ENCODE measurements around the gene AMN.

AMN gene

DNA sequence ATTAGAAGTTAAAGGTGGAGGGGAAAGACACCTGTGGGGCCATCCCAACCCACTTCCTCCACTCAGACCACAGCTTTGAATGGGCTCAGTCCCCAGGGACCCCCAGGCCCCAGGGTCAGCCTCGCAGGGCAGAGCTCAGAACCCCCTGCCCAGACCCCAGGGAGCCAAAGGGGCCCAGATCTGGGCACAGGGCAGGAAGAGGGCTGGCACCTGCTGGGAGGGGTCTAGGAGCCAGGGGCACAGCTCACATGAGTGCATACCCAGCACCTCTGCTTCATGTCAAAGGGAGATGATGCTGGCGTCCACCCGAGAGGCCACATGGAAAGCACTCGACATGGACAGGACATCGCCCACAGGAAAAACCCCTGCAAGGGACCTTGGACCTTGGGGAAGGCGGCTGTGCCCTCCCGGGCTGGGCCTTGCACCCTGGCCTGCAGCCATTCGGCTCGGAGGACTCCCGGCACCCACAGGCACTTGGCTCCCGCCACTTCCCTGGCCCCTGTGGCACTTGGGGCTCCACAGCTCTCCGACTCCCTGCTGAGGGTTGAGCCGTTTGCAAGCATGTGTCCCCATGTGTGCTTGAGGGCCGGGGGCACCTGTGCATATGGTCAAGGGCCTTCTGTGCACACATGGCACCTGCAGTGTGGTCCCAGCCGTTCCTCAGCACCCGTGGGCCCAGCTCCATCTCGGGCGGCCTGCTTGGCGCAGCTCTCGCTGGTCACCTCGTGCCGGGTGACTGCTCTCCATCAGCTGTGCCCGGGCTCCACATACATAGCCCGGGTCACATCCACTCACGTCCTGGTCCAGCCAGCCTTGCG lies 7.8 kb upstream of the AMN start:
- DNase-seq (ENCODE audit: low read depth) = no peak
- H3K4me3 ChIP-seq (ENCODE audit: low read length) = no peak overlapping the region
- TF ChIP-seq, protein P1, sequence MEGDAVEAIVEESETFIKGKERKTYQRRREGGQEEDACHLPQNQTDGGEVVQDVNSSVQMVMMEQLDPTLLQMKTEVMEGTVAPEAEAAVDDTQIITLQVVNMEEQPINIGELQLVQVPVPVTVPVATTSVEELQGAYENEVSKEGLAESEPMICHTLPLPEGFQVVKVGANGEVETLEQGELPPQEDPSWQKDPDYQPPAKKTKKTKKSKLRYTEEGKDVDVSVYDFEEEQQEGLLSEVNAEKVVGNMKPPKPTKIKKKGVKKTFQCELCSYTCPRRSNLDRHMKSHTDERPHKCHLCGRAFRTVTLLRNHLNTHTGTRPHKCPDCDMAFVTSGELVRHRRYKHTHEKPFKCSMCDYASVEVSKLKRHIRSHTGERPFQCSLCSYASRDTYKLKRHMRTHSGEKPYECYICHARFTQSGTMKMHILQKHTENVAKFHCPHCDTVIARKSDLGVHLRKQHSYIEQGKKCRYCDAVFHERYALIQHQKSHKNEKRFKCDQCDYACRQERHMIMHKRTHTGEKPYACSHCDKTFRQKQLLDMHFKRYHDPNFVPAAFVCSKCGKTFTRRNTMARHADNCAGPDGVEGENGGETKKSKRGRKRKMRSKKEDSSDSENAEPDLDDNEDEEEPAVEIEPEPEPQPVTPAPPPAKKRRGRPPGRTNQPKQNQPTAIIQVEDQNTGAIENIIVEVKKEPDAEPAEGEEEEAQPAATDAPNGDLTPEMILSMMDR (conservative IDR thresholded peaks at IDR 0.05; ENCODE audit: low read depth, low read length) = no peak

DNA sequence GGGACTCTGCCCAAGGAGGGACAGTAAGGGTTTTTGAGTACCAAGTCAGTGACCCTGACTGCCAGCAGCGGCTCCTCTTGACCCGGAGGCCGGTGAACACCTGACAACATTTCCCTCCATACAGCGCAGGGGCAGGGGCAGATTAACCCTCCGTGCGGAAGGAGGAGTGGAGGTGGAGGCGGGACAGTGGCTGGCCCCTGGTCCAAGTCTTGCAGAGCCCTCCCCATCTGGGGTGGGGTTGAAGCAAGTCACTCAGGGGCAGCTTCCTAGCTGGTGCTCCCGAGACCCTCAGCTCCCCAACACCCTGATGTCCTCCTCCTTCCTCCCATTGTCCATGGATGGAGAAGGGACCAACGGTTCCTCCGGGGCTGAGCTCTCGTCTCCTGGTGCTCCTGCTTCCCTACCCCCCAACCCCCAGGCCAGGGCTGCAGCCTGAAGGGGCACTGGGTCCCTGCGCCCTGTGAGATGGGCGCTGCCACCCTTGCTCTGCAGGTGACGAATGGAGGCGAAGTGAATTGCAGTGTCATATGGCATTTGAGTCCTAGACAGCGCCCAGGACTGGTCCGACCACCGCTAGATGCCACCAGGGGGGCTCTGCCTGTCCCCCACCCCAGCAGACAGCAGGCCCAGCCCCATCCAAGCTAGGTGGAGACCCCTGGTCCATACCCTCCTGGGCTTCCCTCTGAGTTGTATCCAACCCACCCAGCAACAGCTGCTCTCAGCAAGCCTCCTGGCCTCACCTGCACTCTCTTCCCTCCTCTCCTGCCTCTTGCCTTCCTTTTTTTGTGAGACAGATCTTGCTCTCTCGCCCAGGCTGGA lies 7.0 kb upstream of the AMN start:
- H3K4me3 ChIP-seq (ENCODE audit: low read length) = no peak overlapping the region
- TF ChIP-seq, protein P1 (conservative IDR thresholded peaks at IDR 0.05; ENCODE audit: low read depth, low read length) = no peak
- DNase-seq (ENCODE audit: low read depth) = no peak

DNA sequence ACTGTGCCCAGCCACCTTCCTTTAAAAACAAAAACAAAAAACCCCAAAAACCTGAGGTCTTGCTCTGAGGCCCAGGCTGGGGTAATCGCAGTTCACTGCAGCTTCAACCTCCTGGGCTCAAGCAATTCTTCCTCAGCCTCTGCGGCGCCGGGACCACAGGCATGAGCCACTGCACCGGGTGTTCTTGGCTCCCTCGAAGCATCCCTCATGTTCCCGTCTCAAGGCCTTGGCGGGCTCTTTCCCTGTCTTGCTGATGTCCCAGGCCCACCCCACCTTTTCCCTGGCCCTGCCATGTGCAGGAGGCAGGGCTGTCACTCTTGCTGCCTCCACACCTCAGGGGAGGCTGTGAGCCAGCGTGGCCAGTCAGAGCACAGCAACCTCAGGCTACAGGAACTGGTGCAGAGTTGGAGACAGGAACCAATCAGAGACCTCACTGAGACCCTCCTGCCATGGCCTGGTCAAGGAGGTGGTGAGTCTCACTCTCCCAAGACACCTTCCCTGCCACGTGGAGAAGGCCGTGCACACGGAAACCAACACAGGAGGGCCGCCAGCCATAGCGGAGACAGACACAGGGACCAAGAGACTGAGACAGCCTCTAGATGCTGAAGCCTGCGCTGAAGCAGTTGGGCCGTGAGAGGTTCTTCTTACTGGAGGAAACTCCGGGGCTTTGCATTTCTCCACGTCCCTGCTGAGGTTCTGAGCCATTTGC lies 6.0 kb upstream of the AMN start:
- TF ChIP-seq, protein P1 (conservative IDR thresholded peaks at IDR 0.05; ENCODE audit: low read depth, low read length) = no peak
- DNase-seq (ENCODE audit: low read depth) = no peak
- no peak overlapping the region for H3K4me3 ChIP-seq (ENCODE audit: low read length)

DNA sequence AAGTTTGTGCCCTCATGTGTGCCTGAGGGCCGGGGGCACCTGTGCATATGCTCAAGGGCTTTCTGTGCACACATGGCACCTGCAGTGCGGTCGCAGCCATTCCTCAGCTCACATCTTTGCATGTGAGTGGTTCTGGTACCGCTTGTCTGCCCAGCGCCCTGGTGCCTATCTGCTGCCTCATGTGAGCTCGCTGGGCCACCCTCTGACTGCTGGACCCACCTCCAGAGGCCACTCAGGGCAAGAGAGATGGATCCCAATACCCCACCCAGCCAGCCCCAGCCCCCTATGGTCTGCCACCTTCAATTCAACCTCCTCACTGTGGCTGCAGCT lies 5.4 kb upstream of the AMN start:
- TF ChIP-seq, protein P1 (conservative IDR thresholded peaks at IDR 0.05; ENCODE audit: low read depth, low read length) = no peak
- DNase-seq (ENCODE audit: low read depth) = no peak
- no peak overlapping the region for H3K4me3 ChIP-seq (ENCODE audit: low read length)

DNA sequence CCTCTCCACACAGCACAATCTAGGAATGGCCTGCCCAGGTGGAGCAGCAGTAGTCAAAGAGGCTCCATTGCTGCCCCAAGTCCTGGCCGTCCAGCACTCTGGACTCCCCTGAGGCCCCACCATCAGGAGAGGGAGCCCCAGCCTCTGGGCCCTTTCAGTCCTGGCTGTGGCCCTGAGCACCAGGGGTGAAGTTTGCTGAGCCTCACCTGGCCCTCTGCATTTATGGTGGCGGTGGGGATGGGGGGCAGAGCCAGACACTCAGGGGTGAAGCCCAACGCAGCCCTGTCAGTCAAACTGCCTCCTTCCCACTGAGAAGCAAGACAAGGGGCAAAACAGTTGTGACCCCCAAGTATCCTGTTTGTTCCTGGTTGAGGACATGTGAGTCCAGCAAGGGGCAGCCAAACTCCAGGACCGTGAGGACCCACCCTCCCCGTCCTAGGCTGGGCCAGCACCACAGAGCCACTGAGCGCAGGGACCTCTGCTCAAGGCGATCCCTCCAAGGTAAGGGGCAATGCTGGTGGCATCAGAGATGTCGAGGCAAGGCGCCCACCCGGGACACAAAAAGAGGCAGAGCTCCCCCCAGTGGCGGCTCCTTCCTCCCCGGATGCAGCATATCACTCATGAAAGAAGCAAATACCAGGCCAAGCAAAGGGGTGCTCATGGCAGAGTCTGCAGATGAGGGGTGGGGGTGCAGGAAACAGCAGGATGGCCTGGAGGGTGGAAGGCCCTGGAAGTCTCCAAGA lies 4.8 kb upstream of the AMN start:
- H3K4me3 ChIP-seq (ENCODE audit: low read length) = no peak overlapping the region
- no peak for DNase-seq (ENCODE audit: low read depth)

DNA sequence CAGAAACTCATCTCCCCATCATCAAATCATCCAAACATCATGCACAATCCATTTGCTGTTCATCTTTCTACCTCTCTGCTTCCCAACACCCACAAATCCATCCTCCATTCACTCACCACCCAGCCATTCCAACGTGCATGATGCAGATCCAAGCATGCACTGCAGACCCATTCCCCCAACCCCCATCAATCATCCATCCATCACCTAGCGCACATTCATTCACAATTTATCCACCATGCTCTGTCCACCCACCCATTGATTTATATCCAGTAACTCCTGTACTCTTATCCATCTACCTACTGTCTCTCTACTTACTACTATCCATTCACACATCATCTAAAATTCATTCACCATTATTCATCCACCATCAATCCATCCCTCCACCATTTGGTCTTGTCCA lies 4.0 kb upstream of the AMN start:
- no peak for DNase-seq (ENCODE audit: low read depth)
- TF ChIP-seq, protein P1 (conservative IDR thresholded peaks at IDR 0.05; ENCODE audit: low read depth, low read length) = no peak
- H3K4me3 ChIP-seq (ENCODE audit: low read length) = no peak overlapping the region

More for the DNA sequence above, 4.8 kb upstream of the AMN start:
- TF ChIP-seq, protein P1 (conservative IDR thresholded peaks at IDR 0.05; ENCODE audit: low read depth, low read length) = peak; percentile 75

Data from retinal pigment epithelial cell (primary cell).